ENCODE data around the gene C14orf119.

The C14orf119 gene

DNA sequence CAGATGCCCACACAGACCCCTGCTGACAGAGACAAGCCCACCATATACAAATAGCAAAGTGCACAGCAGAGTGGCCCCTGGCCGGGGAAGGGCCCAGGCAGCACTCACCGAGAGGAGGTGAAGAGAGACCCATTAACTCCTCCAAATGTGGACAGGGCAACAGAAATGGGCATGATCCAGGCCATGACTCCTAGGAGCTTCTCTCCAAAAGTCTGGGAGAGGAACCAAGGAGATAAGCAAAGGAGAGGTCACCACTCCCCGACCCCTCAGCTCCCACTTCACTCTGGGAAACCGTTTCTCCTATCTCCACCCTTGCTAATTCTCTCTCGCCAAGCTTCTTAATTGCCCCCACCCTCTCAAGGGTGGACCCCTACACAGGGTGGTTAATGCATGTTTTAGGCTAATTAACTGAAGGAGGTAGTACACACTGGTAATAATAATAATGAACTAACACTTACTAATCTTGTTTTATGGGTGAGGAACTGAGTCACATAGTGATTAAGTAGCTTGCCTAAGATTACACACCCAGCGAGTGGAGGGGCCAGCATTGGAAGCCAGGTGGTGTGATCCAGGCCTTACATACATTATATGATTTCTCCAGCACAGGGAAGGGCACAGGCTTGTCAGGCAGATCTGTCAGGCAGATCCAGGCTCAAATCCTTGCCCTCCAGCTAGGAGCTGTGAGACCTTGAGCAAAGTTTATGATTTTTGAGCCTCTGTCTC is 42.7 kb downstream of the C14orf119 start:
- Histone ChIP-seq H3K9me3 (ENCODE audit: low read length) (no peaks in the 10 kb centered on the region), H3F3A (ENCODE audit: insufficient read depth, low read length) (no peaks in the 10 kb centered on the region), H4K20me1 (ENCODE audit: insufficient read depth, low read length) (no peaks in the 10 kb centered on the region), H3K9ac (ENCODE audit: low read length) (no peak overlapping the region), H3K4me3 (ENCODE audit: low read depth, low read length, poor library complexity, severe bottlenecking) (no peak overlapping the region), H3K36me3 (ENCODE audit: insufficient read depth, low read length) (no peaks in the 10 kb centered on the region), H3K27me3 (ENCODE audit: insufficient read depth, low read length) (peaks cover 10% of the 10 kb centered on the region; the same call in 1 of the 2 replicates), H3K4me2 (ENCODE audit: low read length) (no peak overlapping the region), H3K4me1 (ENCODE audit: insufficient read depth, low read length, severe bottlenecking) (no peaks in the 10 kb centered on the region), H3K9me2 (ENCODE audit: low read depth, low read length) (no peaks in the 10 kb centered on the region), H3K79me2 (ENCODE audit: insufficient read depth, low read length) (no peaks in the 10 kb centered on the region), H2AFZ (ENCODE audit: low read length) (no peak overlapping the region), H3K27ac (ENCODE audit: low read depth, low read length, poor library complexity, severe bottlenecking) (no peak overlapping the region)
- TF ChIP-seq, protein P1, sequence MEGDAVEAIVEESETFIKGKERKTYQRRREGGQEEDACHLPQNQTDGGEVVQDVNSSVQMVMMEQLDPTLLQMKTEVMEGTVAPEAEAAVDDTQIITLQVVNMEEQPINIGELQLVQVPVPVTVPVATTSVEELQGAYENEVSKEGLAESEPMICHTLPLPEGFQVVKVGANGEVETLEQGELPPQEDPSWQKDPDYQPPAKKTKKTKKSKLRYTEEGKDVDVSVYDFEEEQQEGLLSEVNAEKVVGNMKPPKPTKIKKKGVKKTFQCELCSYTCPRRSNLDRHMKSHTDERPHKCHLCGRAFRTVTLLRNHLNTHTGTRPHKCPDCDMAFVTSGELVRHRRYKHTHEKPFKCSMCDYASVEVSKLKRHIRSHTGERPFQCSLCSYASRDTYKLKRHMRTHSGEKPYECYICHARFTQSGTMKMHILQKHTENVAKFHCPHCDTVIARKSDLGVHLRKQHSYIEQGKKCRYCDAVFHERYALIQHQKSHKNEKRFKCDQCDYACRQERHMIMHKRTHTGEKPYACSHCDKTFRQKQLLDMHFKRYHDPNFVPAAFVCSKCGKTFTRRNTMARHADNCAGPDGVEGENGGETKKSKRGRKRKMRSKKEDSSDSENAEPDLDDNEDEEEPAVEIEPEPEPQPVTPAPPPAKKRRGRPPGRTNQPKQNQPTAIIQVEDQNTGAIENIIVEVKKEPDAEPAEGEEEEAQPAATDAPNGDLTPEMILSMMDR (IDR thresholded peaks at IDR 0.05; ENCODE audit: low read length): no peak
- TF ChIP-seq EZH2 (IDR thresholded peaks at IDR 0.05; ENCODE audit: borderline replicate concordance, low read length): no peak

DNA sequence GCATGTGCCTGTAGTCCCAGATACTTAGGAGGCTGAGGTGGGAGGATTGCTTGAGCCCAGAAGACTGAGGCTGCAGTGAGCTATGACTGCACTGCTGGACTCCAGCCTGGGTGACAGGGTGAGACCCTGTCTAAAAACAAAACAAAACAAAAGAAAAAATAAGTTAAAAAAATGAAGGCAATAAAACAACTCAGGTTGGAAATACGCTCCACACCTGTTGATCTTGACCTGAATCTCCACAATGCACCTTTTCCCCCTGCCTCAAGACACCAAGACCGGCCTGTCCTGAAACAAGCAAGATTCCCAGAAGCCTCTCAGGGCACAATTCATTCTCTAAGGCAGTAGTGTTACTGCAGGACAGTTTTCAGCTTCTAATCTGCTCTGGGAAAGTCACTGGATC is 44.6 kb downstream of the C14orf119 start:
- no peak overlapping the region for H2AFZ ChIP-seq (ENCODE audit: low read length)
- H3K27ac ChIP-seq (ENCODE audit: low read depth, low read length, poor library complexity, severe bottlenecking): no peak overlapping the region
- no peak overlapping the region for H3K4me3 ChIP-seq (ENCODE audit: low read depth, low read length, poor library complexity, severe bottlenecking)
- H3K4me2 ChIP-seq (ENCODE audit: low read length): no peak overlapping the region
- no peaks in the 10 kb centered on the region for H3F3A ChIP-seq (ENCODE audit: insufficient read depth, low read length)
- no peaks in the 10 kb centered on the region for H3K9me3 ChIP-seq (ENCODE audit: low read length)
- H3K27me3 ChIP-seq (ENCODE audit: insufficient read depth, low read length): peaks cover 10% of the 10 kb centered on the region; the same call in 1 of the 2 replicates
- H3K4me1 ChIP-seq (ENCODE audit: insufficient read depth, low read length, severe bottlenecking): no peaks in the 10 kb centered on the region
- TF ChIP-seq EZH2 (IDR thresholded peaks at IDR 0.05; ENCODE audit: borderline replicate concordance, low read length): no peak
- TF ChIP-seq, protein P1 (IDR thresholded peaks at IDR 0.05; ENCODE audit: low read length): no peak
- H3K36me3 ChIP-seq (ENCODE audit: insufficient read depth, low read length): no peaks in the 10 kb centered on the region
- no peak overlapping the region for H3K9ac ChIP-seq (ENCODE audit: low read length)
- H4K20me1 ChIP-seq (ENCODE audit: insufficient read depth, low read length): no peaks in the 10 kb centered on the region
- no peaks in the 10 kb centered on the region for H3K79me2 ChIP-seq (ENCODE audit: insufficient read depth, low read length)
- no peaks in the 10 kb centered on the region for H3K9me2 ChIP-seq (ENCODE audit: low read depth, low read length)

DNA sequence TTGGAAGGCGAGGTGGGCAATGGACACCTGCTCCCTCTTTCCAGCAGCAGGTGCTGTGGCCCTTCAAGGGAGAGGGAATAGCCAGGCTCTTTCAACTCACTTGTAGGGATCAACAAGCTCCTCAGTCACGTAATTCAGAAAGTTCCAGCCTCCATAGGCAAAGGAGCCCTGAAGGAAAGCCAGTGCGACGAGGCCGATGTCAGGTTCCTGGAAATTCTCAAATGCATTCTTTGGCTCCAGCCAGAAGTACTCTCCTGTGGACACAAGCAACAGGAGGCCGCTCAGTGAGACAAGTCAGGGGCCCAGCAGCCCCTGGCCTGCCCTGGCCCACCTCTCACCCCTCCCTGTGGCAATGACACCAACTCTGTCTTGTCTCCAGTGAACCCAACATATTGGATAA is 45.1 kb downstream of the C14orf119 start:
- H3K36me3 ChIP-seq (ENCODE audit: insufficient read depth, low read length): no peaks in the 10 kb centered on the region
- no peak overlapping the region for H3K4me2 ChIP-seq (ENCODE audit: low read length)
- peaks cover 10% of the 10 kb centered on the region; the same call in 1 of the 2 replicates for H3K27me3 ChIP-seq (ENCODE audit: insufficient read depth, low read length)
- H3K9me3 ChIP-seq (ENCODE audit: low read length): no peaks in the 10 kb centered on the region
- H3K9me2 ChIP-seq (ENCODE audit: low read depth, low read length): no peaks in the 10 kb centered on the region
- no peak overlapping the region for H3K27ac ChIP-seq (ENCODE audit: low read depth, low read length, poor library complexity, severe bottlenecking)
- H2AFZ ChIP-seq (ENCODE audit: low read length): no peak overlapping the region
- no peaks in the 10 kb centered on the region for H3K79me2 ChIP-seq (ENCODE audit: insufficient read depth, low read length)
- H3F3A ChIP-seq (ENCODE audit: insufficient read depth, low read length): no peaks in the 10 kb centered on the region
- H3K4me1 ChIP-seq (ENCODE audit: insufficient read depth, low read length, severe bottlenecking): no peaks in the 10 kb centered on the region
- no peaks in the 10 kb centered on the region for H4K20me1 ChIP-seq (ENCODE audit: insufficient read depth, low read length)
- H3K9ac ChIP-seq (ENCODE audit: low read length): no peak overlapping the region
- H3K4me3 ChIP-seq (ENCODE audit: low read depth, low read length, poor library complexity, severe bottlenecking): no peak overlapping the region
- TF ChIP-seq, protein P1 (IDR thresholded peaks at IDR 0.05; ENCODE audit: low read length): no peak
- no peak for TF ChIP-seq EZH2 (IDR thresholded peaks at IDR 0.05; ENCODE audit: borderline replicate concordance, low read length)
